Natural killer cell (primary cell): Measurements from ENCODE around the gene OR51B2. TPM values are rescaled to one million over a fixed set of nuclear protein-coding genes. Genes with fewer than 3 reads are reported as not detected.

Experiments
- ATAC-seq, 3 donors: fragments of 150-1000 bp in 2 of 3; fragments of 200-7000 bp in 1 of 3; cut with Tn5 transposase; 1 replicate in 1 of 3; 2 replicates in 2 of 3; pipeline ENCODE4 v1.10.0; 2021; ENCODE audit warnings: mild to moderate bottlenecking in 2 of 3, moderate library complexity in 2 of 3
- DNase-seq, 2 donors: peaks; one replicate each; pipeline versions ENCODE4 v3.0.0 to v3.0.0-alpha.2; 2013 to 2021; ENCODE audit warnings: mixed read lengths in 1 of 2
- H3K27ac ChIP-seq: one replicate; pipeline ENCODE4 v1.5.1; 2013; ENCODE audit warnings: mild to moderate bottlenecking, low read length
- H3K27me3 ChIP-seq: one replicate; pipeline ENCODE4 v1.6.1; 2013; ENCODE audit warnings: low read length; ENCODE audit not compliant: control insufficient read depth, insufficient read depth
- H3K36me3 ChIP-seq: one replicate; pipeline ENCODE4 v1.6.1; 2013; ENCODE audit warnings: low read length; ENCODE audit not compliant: control insufficient read depth, insufficient read depth
- H3K4me1 ChIP-seq: one replicate; pipeline ENCODE4 v1.6.1; 2013; ENCODE audit warnings: low read length; ENCODE audit not compliant: control insufficient read depth, insufficient read depth
- H3K4me3 ChIP-seq: one replicate; pipeline ENCODE4 v1.5.1; 2013; ENCODE audit warnings: low read length
- H3K9me3 ChIP-seq: one replicate; pipeline ENCODE4 v1.6.1; 2013; ENCODE audit warnings: low read length; ENCODE audit not compliant: control insufficient read depth, insufficient read depth
- H3K27ac Mint-ChIP-seq, 2 donors: one replicate each; pipeline ENCODE4 v1.8.0; 2022; ENCODE audit warnings: mild to moderate bottlenecking in 2 of 2, mixed read lengths in 2 of 2, moderate library complexity in 1 of 2
- H3K27me3 Mint-ChIP-seq, 2 donors: one replicate each; pipeline ENCODE4 v1.8.0; 2022; ENCODE audit warnings: low read depth in 2 of 2, mixed read lengths in 2 of 2
- H3K36me3 Mint-ChIP-seq: one replicate; pipeline ENCODE4 v1.8.0; 2022; ENCODE audit warnings: mixed read lengths
- H3K4me1 Mint-ChIP-seq, 2 donors: one replicate each; pipeline ENCODE4 v1.8.0; 2022; ENCODE audit warnings: mixed read lengths in 2 of 2
- H3K4me3 Mint-ChIP-seq: one replicate; pipeline ENCODE4 v1.8.0; 2022; ENCODE audit warnings: mild to moderate bottlenecking, moderate library complexity, mixed read lengths
- H3K9me3 Mint-ChIP-seq, 2 donors: one replicate each; pipeline ENCODE4 v1.8.0; 2022; ENCODE audit warnings: mixed read lengths in 2 of 2
- WGBS: methylation state at CpG from one replicate; pipeline ENCODE4 v1.1.7; 2013; ENCODE audit warnings: missing lambda C conversion rate; ENCODE audit not compliant: insufficient coverage; 5-methylcytosine and 5-hydroxymethylcytosine counted together
- intact Hi-C: fragments of 100-400 bp; cut with micrococcal nuclease; formaldehyde crosslinking; loops from one replicate; pipeline ENCODE4 v1.14.2; 2022
- total RNA-seq, 4 donors: library from RNA; stranded (reverse); fragments of 120-200 nt in 1 of 4; gene quantifications; one replicate each; pipeline versions ENCODE4 v1.2.3 to v1.2.4, GENCODE V29; 2013 to 2022
- TF ChIP-seq, protein P1 (sequence below): fragments of 200-600 bp; IDR thresholded peaks from one replicate; pipeline ENCODE4 v1.8.0; 2022; ENCODE audit warnings: antibody characterized with exemption

The OR51B2 gene, protein sequence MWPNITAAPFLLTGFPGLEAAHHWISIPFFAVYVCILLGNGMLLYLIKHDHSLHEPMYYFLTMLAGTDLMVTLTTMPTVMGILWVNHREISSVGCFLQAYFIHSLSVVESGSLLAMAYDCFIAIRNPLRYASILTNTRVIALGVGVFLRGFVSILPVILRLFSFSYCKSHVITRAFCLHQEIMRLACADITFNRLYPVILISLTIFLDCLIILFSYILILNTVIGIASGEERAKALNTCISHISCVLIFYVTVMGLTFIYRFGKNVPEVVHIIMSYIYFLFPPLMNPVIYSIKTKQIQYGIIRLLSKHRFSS
- not detected for total RNA-seq
- total RNA-seq (2013), result 0.20 TPM

DNA sequence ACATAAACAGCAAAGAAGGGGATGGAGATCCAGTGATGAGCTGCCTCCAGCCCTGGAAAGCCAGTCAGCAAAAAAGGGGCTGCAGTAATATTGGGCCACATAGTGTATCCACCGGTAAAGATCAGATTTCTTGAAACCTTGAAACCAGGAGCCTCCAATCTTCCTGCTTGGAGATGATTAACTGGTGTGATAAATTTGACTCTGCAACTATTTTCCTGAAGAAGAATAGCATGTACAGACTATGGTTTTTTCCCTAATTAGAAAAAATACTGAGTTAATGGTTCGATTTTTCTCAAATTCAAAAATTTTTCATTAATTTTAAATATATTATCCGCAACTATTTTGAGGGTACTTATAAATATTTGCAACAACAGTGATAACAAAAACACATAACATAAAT, at the start of gene OR51B2:
Gene OR51B2 (minus strand): TSS at position 101 of the 400 bp plus-strand sequence. CDS start 0 bp downstream, at position 101.
- no peak within 1 kb of the TSS for H3K4me3 ChIP-seq
- Mint-ChIP-seq H3K9me3 (peaks cover 0 to 3% of the 10 kb centered on the region in 2 donors), H3K27me3 (no peaks in the 10 kb centered on the region), H3K27ac (no peak within 1 kb of the TSS), H3K4me3 (no peak within 1 kb of the TSS), H3K36me3 (no peaks in the 10 kb centered on the region), H3K4me1 (no peaks in the 10 kb centered on the region)
- intact Hi-C loops, result no loop called here
- no peak for DNase-seq
- WGBS, result 100% methylated on average over 1 of the region's 3 CpGs
- no peaks in the 10 kb centered on the region for H3K27me3 ChIP-seq
- TF ChIP-seq, protein P1, sequence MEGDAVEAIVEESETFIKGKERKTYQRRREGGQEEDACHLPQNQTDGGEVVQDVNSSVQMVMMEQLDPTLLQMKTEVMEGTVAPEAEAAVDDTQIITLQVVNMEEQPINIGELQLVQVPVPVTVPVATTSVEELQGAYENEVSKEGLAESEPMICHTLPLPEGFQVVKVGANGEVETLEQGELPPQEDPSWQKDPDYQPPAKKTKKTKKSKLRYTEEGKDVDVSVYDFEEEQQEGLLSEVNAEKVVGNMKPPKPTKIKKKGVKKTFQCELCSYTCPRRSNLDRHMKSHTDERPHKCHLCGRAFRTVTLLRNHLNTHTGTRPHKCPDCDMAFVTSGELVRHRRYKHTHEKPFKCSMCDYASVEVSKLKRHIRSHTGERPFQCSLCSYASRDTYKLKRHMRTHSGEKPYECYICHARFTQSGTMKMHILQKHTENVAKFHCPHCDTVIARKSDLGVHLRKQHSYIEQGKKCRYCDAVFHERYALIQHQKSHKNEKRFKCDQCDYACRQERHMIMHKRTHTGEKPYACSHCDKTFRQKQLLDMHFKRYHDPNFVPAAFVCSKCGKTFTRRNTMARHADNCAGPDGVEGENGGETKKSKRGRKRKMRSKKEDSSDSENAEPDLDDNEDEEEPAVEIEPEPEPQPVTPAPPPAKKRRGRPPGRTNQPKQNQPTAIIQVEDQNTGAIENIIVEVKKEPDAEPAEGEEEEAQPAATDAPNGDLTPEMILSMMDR, result no peak
- no peaks in the 10 kb centered on the region for H3K36me3 ChIP-seq
- no peak for ATAC-seq
- no peaks in the 10 kb centered on the region for H3K9me3 ChIP-seq
- no peak within 1 kb of the TSS for H3K27ac ChIP-seq
- H3K4me1 ChIP-seq, result no peaks in the 10 kb centered on the region

DNA sequence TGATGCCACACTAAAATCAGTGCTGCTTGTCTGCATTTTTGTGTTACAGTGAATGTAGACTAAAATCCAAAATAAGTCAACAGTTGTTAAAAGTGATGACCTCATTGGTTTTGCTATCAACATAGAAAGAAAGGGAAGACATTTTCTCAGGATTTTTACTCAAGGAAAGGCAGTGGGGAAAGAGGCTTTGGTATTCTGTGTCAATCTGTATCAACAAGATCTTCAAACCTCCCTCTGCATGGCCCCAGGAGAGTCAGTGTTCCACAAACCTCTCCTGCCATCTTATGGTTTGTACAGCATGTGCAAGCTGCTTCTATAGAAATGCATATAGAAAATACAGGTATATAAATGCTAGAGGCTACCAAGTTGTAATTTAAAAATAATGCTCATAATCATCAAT, 45.7 kb upstream of the OR51B2 start:
- H3K27me3 Mint-ChIP-seq, result no peaks in the 10 kb centered on the region
- no peaks in the 10 kb centered on the region for H3K9me3 Mint-ChIP-seq
- no peaks in the 10 kb centered on the region for H3K36me3 Mint-ChIP-seq
- no peak overlapping the region for H3K27ac Mint-ChIP-seq
- Histone ChIP-seq H3K27ac (no peak overlapping the region), H3K36me3 (no peaks in the 10 kb centered on the region), H3K4me3 (no peak overlapping the region), H3K9me3 (no peaks in the 10 kb centered on the region), H3K27me3 (no peaks in the 10 kb centered on the region), H3K4me1 (no peaks in the 10 kb centered on the region)
- intact Hi-C loops, result no loop called here
- TF ChIP-seq, protein P1, result no peak
- ATAC-seq, result no peak
- no peaks in the 10 kb centered on the region for H3K4me1 Mint-ChIP-seq
- H3K4me3 Mint-ChIP-seq, result no peak overlapping the region
- DNase-seq, result no peak

DNA sequence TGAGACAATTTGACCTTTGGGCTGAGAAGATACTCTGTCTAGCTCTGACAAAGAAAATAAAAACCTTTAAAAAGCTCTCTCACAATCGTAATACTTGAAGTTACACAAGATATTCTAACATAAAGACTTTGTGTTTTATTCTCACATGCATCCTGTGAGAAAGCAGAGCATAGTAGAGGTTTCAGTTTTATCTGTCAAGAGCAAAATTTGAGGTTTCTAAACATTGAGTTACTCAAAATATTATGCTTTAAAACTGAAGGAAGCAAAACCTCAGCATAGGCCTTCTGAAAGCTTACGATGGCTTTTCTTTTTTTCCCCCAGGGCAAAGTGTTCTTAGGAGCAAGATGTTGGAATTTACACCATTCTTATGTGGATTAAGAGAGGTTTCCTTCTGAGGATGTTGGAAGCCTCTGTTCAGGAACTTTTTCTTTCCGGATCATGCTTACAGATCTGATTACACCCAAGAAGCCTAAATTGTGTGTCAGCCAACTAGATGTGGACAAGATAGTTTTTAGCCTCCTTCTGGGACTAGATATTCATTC, 44.5 kb upstream of the OR51B2 start:
- Histone ChIP-seq H3K27me3 (no peaks in the 10 kb centered on the region), H3K4me3 (no peak overlapping the region), H3K36me3 (no peaks in the 10 kb centered on the region), H3K9me3 (no peaks in the 10 kb centered on the region), H3K27ac (no peak overlapping the region), H3K4me1 (no peaks in the 10 kb centered on the region)
- no peaks in the 10 kb centered on the region for H3K27me3 Mint-ChIP-seq
- no peak for ATAC-seq
- WGBS, result 93% methylated on average over 2 of the region's 3 CpGs
- no peaks in the 10 kb centered on the region for H3K9me3 Mint-ChIP-seq
- TF ChIP-seq, protein P1, result no peak
- intact Hi-C loops, result no loop called here
- H3K4me3 Mint-ChIP-seq, result no peak overlapping the region
- H3K27ac Mint-ChIP-seq, result no peak overlapping the region
- H3K4me1 Mint-ChIP-seq, result no peaks in the 10 kb centered on the region
- DNase-seq, result no peak
- no peaks in the 10 kb centered on the region for H3K36me3 Mint-ChIP-seq
